ENCODE measurements around the gene NHSL2. TPM values are rescaled to one million over a fixed set of nuclear protein-coding genes. Genes with fewer than 3 reads are reported as not detected.
A peak's percentile ranks its signal among the peaks of the same experiment; 100 is the strongest.

Gene NHSL2
- total RNA-seq, 4 donors from 2014 or later: 10.4 to 31.4 (median 17.7) TPM

- Histone ChIP-seq H3K36me3 (no peaks in the 10 kb centered on the region), H3K9me3 (no peaks in the 10 kb centered on the region), H3K27ac (replicated peaks in 1 of 4) (peak overlapping the region; percentile 73 to 80 (median 77)), H3K4me1 (peaks cover 3 to 47% (median 41%) of the 10 kb centered on the region in 4 donors), H3K4me3 (peak overlapping the region; percentile 31 to 47 (median 43)), H3K27me3 (no peaks in the 10 kb centered on the region)
- whole genome bisulfite sequencing: 53% methylated on average over 2 of the region's 2 CpGs
- TF ChIP-seq, protein P1, sequence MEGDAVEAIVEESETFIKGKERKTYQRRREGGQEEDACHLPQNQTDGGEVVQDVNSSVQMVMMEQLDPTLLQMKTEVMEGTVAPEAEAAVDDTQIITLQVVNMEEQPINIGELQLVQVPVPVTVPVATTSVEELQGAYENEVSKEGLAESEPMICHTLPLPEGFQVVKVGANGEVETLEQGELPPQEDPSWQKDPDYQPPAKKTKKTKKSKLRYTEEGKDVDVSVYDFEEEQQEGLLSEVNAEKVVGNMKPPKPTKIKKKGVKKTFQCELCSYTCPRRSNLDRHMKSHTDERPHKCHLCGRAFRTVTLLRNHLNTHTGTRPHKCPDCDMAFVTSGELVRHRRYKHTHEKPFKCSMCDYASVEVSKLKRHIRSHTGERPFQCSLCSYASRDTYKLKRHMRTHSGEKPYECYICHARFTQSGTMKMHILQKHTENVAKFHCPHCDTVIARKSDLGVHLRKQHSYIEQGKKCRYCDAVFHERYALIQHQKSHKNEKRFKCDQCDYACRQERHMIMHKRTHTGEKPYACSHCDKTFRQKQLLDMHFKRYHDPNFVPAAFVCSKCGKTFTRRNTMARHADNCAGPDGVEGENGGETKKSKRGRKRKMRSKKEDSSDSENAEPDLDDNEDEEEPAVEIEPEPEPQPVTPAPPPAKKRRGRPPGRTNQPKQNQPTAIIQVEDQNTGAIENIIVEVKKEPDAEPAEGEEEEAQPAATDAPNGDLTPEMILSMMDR (IDR thresholded peaks at IDR 0.05): no peak
- no peak for TF ChIP-seq POLR2A (IDR thresholded peaks at IDR 0.05; ENCODE audit: low read depth)
- no peak for TF ChIP-seq POLR2AphosphoS5 (IDR thresholded peaks at IDR 0.05)
- no peak for TF ChIP-seq EP300 (IDR thresholded peaks at IDR 0.05)
- intact Hi-C loops (cut with DNase I): no loop called here
- no peak for DNase-seq (ENCODE audit: extremely low spot score)
Observed at GRCh38 chrX:72027914-72028307, 117.3 kb downstream of the NHSL2 start.

- intact Hi-C loops (cut with DNase I): no loop called here
- H3K4me1 ChIP-seq: peaks cover 3 to 47% (median 41%) of the 10 kb centered on the region in 4 donors
- no peaks in the 10 kb centered on the region for H3K9me3 ChIP-seq
- H3K27me3 ChIP-seq: no peaks in the 10 kb centered on the region
- H3K4me3 ChIP-seq: peak overlapping the region in 3 of 4 donors; percentile 31 to 43 (median 43)
- peak overlapping the region; percentile 73 to 80 (median 77) for H3K27ac ChIP-seq (replicated peaks in 1 of 4)
- TF ChIP-seq EP300 (IDR thresholded peaks at IDR 0.05): no peak
- no peak for TF ChIP-seq POLR2AphosphoS5 (IDR thresholded peaks at IDR 0.05)
- TF ChIP-seq POLR2A (IDR thresholded peaks at IDR 0.05; ENCODE audit: low read depth): no peak
- TF ChIP-seq, protein P1 (IDR thresholded peaks at IDR 0.05): no peak
- no peaks in the 10 kb centered on the region for H3K36me3 ChIP-seq
- 69% methylated on average over 6 of the region's 6 CpGs for WGBS
- DNase-seq (ENCODE audit: extremely low spot score): no peak
Observed at GRCh38 chrX:72028701-72029470, 118.2 kb downstream of the NHSL2 start.

GRCh38 chrX:72029483-72030411 lies 119.1 kb downstream of the NHSL2 start:
- H3K4me3 ChIP-seq: no peak overlapping the region
- WGBS: 40% methylated on average over 6 of the region's 7 CpGs
- no peaks in the 10 kb centered on the region for H3K9me3 ChIP-seq
- no peak for DNase-seq (ENCODE audit: extremely low spot score)
- peaks cover 3 to 47% (median 41%) of the 10 kb centered on the region in 4 donors for H3K4me1 ChIP-seq
- no peaks in the 10 kb centered on the region for H3K36me3 ChIP-seq
- no peaks in the 10 kb centered on the region for H3K27me3 ChIP-seq
- H3K27ac ChIP-seq (replicated peaks in 1 of 4): peak overlapping the region; percentile 73 to 80 (median 77)
- peak; percentile 34 to 35 for TF ChIP-seq POLR2AphosphoS5 (IDR thresholded peaks at IDR 0.05)
- TF ChIP-seq EP300 (IDR thresholded peaks at IDR 0.05): no peak
- TF ChIP-seq POLR2A (IDR thresholded peaks at IDR 0.05; ENCODE audit: low read depth): no peak
- TF ChIP-seq, protein P1 (IDR thresholded peaks at IDR 0.05): no peak
- intact Hi-C loops (cut with DNase I): no loop called here

GRCh38 chrX:72030431-72030830 lies 119.8 kb downstream of the NHSL2 start:
- Histone ChIP-seq H3K4me3 (no peak overlapping the region), H3K36me3 (no peaks in the 10 kb centered on the region), H3K9me3 (no peaks in the 10 kb centered on the region), H3K27me3 (no peaks in the 10 kb centered on the region), H3K27ac (replicated peaks in 1 of 4) (peak overlapping the region; percentile 73 to 80 (median 77)), H3K4me1 (peaks cover 3 to 47% (median 41%) of the 10 kb centered on the region in 4 donors)
- 56% methylated on average over 3 of the region's 3 CpGs for WGBS
- DNase-seq (ENCODE audit: extremely low spot score): no peak
- TF ChIP-seq POLR2A (IDR thresholded peaks at IDR 0.05; ENCODE audit: low read depth) (no peak), EP300 (IDR thresholded peaks at IDR 0.05) (no peak), POLR2AphosphoS5 (IDR thresholded peaks at IDR 0.05) (no peak)
- intact Hi-C loops (cut with DNase I): no loop called here

DNA sequence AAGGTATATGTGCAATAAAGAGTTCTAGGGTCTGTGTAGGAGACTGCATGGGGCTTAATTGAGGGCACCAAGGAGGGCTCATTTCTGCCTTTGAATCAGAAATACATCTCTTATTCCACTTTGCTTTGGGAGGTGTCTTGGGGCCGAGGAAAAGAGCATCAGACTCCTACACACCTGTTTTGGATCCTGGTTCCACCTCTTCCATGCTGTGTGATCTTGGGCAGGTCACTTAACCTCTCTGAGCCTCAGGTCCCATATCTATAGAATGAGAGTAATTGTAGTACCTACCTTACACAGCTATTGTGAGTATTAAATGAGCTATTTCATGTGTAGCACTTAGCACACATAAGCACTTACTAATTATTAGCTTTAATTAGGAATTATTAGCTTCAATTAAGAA lies 120.5 kb downstream of the NHSL2 start:
- H3K4me3 ChIP-seq: no peak overlapping the region
- WGBS: 58% methylated on average over 1 of the region's 1 CpG
- peaks cover 0 to 1% (median 0%) of the 10 kb centered on the region in 4 donors for H3K9me3 ChIP-seq
- H3K4me1 ChIP-seq: peaks cover 3 to 47% (median 40%) of the 10 kb centered on the region in 4 donors
- DNase-seq (ENCODE audit: extremely low spot score): no peak
- TF ChIP-seq, protein P1 (IDR thresholded peaks at IDR 0.05): no peak
- TF ChIP-seq POLR2A (IDR thresholded peaks at IDR 0.05; ENCODE audit: low read depth): no peak
- TF ChIP-seq POLR2AphosphoS5 (IDR thresholded peaks at IDR 0.05): no peak
- TF ChIP-seq EP300 (IDR thresholded peaks at IDR 0.05): no peak
- no peaks in the 10 kb centered on the region for H3K36me3 ChIP-seq
- peak overlapping the region; percentile 73 to 80 (median 77) for H3K27ac ChIP-seq (replicated peaks in 1 of 4)
- H3K27me3 ChIP-seq: no peaks in the 10 kb centered on the region
- intact Hi-C loops (cut with DNase I): no loop called here

Measured in esophagus muscularis mucosa (tissue), 4 donors.